SK-N-SH treated with all-trans-retinoic acid at 6 μM for 48 hours (cell line): Measurements from ENCODE around the gene ARPC1A.

Source experiments
- ATAC-seq: fragments of 200-7000 bp; cut with Tn5 transposase; 3 replicates; pipeline ENCODE4 v1.9.1; 2020; ENCODE audit warnings: mild to moderate bottlenecking, moderate library complexity
- ARNTL ChIP-seq: fragments of 450-650 bp; formaldehyde crosslinking; IDR thresholded peaks from 2 replicates; pipeline ENCODE4 v1.5.0; 2020; ENCODE audit warnings: low read depth, mild to moderate bottlenecking, moderate library complexity, borderline replicate concordance
- BACH2 ChIP-seq: fragments of 250-450 bp; sonication (Bioruptor Pico); IDR thresholded peaks from 2 replicates; pipeline ENCODE4 v1.9.0; 2021; ENCODE audit warnings: mild to moderate bottlenecking, borderline replicate concordance
- CSDC2 ChIP-seq: fragments of 250-450 bp; sonication (Bioruptor Pico); IDR thresholded peaks from 2 replicates; pipeline ENCODE4 v1.5.0; 2020; ENCODE audit warnings: mild to moderate bottlenecking, moderate library complexity
- ESRRG ChIP-seq: fragments of 250-450 bp; sonication (Bioruptor Pico); IDR thresholded peaks from 2 replicates; pipeline ENCODE4 v1.6.1; 2021; ENCODE audit warnings: mild to moderate bottlenecking
- GLIS3 ChIP-seq: fragments of 250-450 bp; sonication (Bioruptor Pico); IDR thresholded peaks from 2 replicates; pipeline ENCODE4 v1.5.0; 2020; ENCODE audit warnings: mild to moderate bottlenecking, moderate library complexity
- ISL1 ChIP-seq: fragments of 250-450 bp; sonication (Bioruptor Pico); IDR thresholded peaks from 2 replicates; pipeline ENCODE4 v2.1.2; 2022; ENCODE audit warnings: mild to moderate bottlenecking, moderate library complexity
- OSR1 ChIP-seq: fragments of 250-450 bp; sonication (Bioruptor Pico); IDR thresholded peaks from 2 replicates; pipeline ENCODE4 v1.8.0; 2022; ENCODE audit warnings: moderate library complexity, mild to moderate bottlenecking, inconsistent platforms
- PATZ1 ChIP-seq: fragments of 250-450 bp; sonication (Bioruptor Pico); IDR thresholded peaks from 2 replicates; pipeline ENCODE4 v1.8.0; 2020; ENCODE audit warnings: mild to moderate bottlenecking, moderate library complexity, borderline replicate concordance
- POU6F1 ChIP-seq: fragments of 250-450 bp; sonication (Bioruptor Pico); IDR thresholded peaks from 2 replicates; pipeline ENCODE4 v1.8.0; 2021; ENCODE audit warnings: low read depth, mild to moderate bottlenecking, moderate library complexity, borderline replicate concordance
- PPARA ChIP-seq: fragments of 250-450 bp; sonication (Bioruptor Pico); IDR thresholded peaks from 2 replicates; pipeline ENCODE4 v1.5.0; 2020; ENCODE audit warnings: mild to moderate bottlenecking, borderline replicate concordance
- RARB ChIP-seq: fragments of 250-450 bp; sonication (Bioruptor Pico); IDR thresholded peaks from 2 replicates; pipeline ENCODE4 v1.8.0; 2021; ENCODE audit warnings: mild to moderate bottlenecking, moderate library complexity
- SNAI2 ChIP-seq: fragments of 250-450 bp; sonication (Bioruptor Pico); IDR thresholded peaks from 2 replicates; pipeline ENCODE4 v1.5.0; 2020; ENCODE audit warnings: mild to moderate bottlenecking, moderate library complexity
- TCF4 ChIP-seq: fragments of 250-450 bp; sonication (Bioruptor Pico); IDR thresholded peaks from 2 replicates; pipeline ENCODE4 v1.8.0; 2021; ENCODE audit warnings: mild to moderate bottlenecking, moderate library complexity, borderline replicate concordance
- TOX ChIP-seq: fragments of 250-450 bp; sonication (Bioruptor Pico); IDR thresholded peaks from 2 replicates; pipeline ENCODE4 v1.8.0; 2021; ENCODE audit warnings: mild to moderate bottlenecking, moderate library complexity, borderline replicate concordance
- ZC3H10 ChIP-seq: fragments of 250-450 bp; sonication (Bioruptor Pico); IDR thresholded peaks from 2 replicates; pipeline ENCODE4 v1.5.1; 2021; ENCODE audit warnings: mild to moderate bottlenecking, moderate library complexity
- ZFP3 ChIP-seq: fragments of 250-450 bp; sonication (Bioruptor Pico); IDR thresholded peaks from 2 replicates; pipeline ENCODE4 v1.5.0; 2020; ENCODE audit warnings: mild to moderate bottlenecking, moderate library complexity
- ZNF565 ChIP-seq: fragments of 450-650 bp; formaldehyde crosslinking; conservative IDR thresholded peaks from 2 replicates; pipeline ENCODE4 v1.5.0; 2020; ENCODE audit warnings: low read depth, mild to moderate bottlenecking, moderate library complexity
- ZNF70 ChIP-seq: fragments of 450-650 bp; formaldehyde crosslinking; IDR thresholded peaks from 2 replicates; pipeline ENCODE4 v1.5.0; 2020; ENCODE audit warnings: mild to moderate bottlenecking, moderate library complexity
- TF ChIP-seq, protein P1 (sequence below): fragments of 250-450 bp; sonication (Bioruptor Pico); IDR thresholded peaks from 2 replicates; pipeline ENCODE4 v1.5.1; 2020; ENCODE audit warnings: low read depth, mild to moderate bottlenecking, moderate library complexity
- TF ChIP-seq, protein P2 (sequence below): fragments of 250-450 bp; sonication (Bioruptor Pico); IDR thresholded peaks from 2 replicates; pipeline ENCODE4 v1.5.0; 2020; ENCODE audit warnings: mild to moderate bottlenecking, moderate library complexity

Gene ARPC1A

GRCh38 chr7:99352247-99352646 is 26.5 kb downstream of the ARPC1A start:
- no peak for ATAC-seq
- TF ChIP-seq ZFP3 (no peak), POU6F1 (CRISPR knock-in tag) (no peak), TOX (no peak)

- TF ChIP-seq SNAI2 (CRISPR knock-in tag): no peak
- TF ChIP-seq PATZ1 (CRISPR knock-in tag): no peak
- no peak for TF ChIP-seq PPARA (CRISPR knock-in tag)
- TF ChIP-seq POU6F1 (CRISPR knock-in tag): no peak
- no peak for TF ChIP-seq CSDC2 (CRISPR knock-in tag)
- TF ChIP-seq, protein P1, sequence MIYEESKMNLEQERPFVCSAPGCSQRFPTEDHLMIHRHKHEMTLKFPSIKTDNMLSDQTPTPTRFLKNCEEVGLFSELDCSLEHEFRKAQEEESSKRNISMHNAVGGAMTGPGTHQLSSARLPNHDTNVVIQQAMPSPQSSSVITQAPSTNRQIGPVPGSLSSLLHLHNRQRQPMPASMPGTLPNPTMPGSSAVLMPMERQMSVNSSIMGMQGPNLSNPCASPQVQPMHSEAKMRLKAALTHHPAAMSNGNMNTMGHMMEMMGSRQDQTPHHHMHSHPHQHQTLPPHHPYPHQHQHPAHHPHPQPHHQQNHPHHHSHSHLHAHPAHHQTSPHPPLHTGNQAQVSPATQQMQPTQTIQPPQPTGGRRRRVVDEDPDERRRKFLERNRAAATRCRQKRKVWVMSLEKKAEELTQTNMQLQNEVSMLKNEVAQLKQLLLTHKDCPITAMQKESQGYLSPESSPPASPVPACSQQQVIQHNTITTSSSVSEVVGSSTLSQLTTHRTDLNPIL (CRISPR knock-in tag): no peak
- no peak for TF ChIP-seq RARB
- TF ChIP-seq TOX: no peak
- TF ChIP-seq ESRRG (CRISPR knock-in tag): no peak
- TF ChIP-seq, protein P2, sequence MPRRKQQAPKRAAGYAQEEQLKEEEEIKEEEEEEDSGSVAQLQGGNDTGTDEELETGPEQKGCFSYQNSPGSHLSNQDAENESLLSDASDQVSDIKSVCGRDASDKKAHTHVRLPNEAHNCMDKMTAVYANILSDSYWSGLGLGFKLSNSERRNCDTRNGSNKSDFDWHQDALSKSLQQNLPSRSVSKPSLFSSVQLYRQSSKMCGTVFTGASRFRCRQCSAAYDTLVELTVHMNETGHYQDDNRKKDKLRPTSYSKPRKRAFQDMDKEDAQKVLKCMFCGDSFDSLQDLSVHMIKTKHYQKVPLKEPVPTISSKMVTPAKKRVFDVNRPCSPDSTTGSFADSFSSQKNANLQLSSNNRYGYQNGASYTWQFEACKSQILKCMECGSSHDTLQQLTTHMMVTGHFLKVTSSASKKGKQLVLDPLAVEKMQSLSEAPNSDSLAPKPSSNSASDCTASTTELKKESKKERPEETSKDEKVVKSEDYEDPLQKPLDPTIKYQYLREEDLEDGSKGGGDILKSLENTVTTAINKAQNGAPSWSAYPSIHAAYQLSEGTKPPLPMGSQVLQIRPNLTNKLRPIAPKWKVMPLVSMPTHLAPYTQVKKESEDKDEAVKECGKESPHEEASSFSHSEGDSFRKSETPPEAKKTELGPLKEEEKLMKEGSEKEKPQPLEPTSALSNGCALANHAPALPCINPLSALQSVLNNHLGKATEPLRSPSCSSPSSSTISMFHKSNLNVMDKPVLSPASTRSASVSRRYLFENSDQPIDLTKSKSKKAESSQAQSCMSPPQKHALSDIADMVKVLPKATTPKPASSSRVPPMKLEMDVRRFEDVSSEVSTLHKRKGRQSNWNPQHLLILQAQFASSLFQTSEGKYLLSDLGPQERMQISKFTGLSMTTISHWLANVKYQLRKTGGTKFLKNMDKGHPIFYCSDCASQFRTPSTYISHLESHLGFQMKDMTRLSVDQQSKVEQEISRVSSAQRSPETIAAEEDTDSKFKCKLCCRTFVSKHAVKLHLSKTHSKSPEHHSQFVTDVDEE (CRISPR knock-in tag): no peak
- no peak for TF ChIP-seq TCF4 (CRISPR knock-in tag)
- TF ChIP-seq ZFP3: no peak
- TF ChIP-seq ARNTL (CRISPR knock-in tag): no peak
- no peak for TF ChIP-seq ZNF565 (CRISPR knock-in tag)
- no peak for TF ChIP-seq ISL1 (CRISPR knock-in tag)
- no peak for TF ChIP-seq ZNF70
- TF ChIP-seq OSR1: no peak
- TF ChIP-seq BACH2 (CRISPR knock-in tag): no peak
- no peak for TF ChIP-seq ZC3H10
- no peak for TF ChIP-seq GLIS3 (CRISPR knock-in tag)
- ATAC-seq: no peak
Measured at GRCh38 chr7:99355098-99355497, 29.4 kb downstream of the ARPC1A start.

DNA sequence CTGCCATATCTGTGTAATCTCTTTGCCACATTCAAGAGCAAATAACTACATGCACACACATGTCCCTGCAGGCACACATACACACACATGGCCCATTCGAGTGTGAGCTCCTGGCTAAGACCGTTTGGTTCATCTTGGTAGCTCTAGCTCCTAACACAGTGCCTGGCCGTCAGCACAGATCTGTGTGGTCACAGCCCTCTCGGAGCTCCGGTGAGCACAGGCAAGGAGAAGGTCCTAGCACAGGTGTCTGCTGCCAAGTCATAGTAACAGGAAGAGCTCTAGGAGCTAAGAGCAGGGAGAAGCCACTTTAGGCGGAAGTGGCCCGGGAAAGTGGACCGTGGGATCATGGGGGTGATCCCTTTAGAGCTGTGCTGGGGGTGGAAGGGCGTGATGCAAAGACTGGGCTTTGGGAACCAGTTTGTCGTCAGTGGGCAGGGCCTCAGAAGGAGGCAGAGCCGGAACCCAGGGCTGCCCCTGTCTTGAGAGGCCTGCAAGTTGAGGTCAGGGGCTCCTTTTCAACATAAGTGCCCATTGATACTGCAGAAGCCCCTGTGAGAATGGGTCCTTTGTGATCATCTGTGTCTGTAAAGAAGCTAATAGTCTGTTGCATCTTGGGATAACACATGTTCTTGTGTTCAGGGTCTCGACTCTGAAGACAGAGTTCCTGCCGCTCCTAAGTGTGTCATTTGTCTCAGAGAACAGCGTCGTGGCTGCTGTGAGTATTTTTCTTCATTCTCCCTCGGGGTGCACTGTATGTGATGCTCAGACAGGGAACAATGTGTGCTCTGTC is 32.2 kb downstream of the ARPC1A start:
- ATAC-seq: no peak
- TF ChIP-seq POU6F1 (CRISPR knock-in tag) (no peak), ZNF565 (CRISPR knock-in tag) (no peak), TCF4 (CRISPR knock-in tag) (no peak), ARNTL (CRISPR knock-in tag) (no peak), ZFP3 (no peak), PATZ1 (CRISPR knock-in tag) (no peak)
- TF ChIP-seq, protein P2 (CRISPR knock-in tag): no peak
